ENCODE data around the gene SFRP2.

DNA sequence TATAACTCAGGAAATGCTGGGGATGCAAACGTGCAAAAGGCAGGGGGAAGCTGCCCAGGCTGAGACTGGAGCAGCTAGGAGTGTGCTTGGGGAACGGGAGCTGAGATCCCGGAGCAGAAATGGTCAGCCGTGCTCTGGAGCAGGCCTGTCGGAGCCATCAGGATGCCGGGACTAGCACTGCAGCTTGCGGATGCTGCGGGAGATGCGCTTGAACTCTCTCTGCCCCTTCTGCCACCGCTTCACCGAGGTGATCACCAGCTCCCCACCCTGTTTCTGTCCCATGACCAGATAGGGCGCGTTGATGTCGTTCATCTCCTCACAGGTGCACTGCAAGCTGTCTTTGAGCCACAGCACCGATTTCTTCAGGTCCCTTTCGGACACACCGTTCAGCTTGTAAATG is 7.6 kb downstream of the SFRP2 start:
- no peak for TF ChIP-seq EZH2 (IDR thresholded peaks at IDR 0.05)
- no peak for TF ChIP-seq POLR2AphosphoS5 (IDR thresholded peaks at IDR 0.05; ENCODE audit: borderline replicate concordance, low read depth, low read length)
- no peak for TF ChIP-seq FOXP2 (optimal IDR thresholded peaks at IDR 0.05; ENCODE audit: control extremely low read depth, extremely low read length, insufficient read depth)

Measured in SK-N-MC (cell line).